Lower leg skin (tissue), 4 donors: ENCODE data around the gene IFT122. TPM values are rescaled to one million over a fixed set of nuclear protein-coding genes. Genes with fewer than 3 reads are reported as not detected.
"Not testable (repeated sequence)": the region's sequence is repeated elsewhere in the genome, so short reads cannot be mapped to it uniquely, and the experiment has no call there.

Experiments
- DNase-seq, 2 donors: peaks; one replicate each; pipeline ENCODE4 v3.0.0-alpha.2; 2019; ENCODE audit warnings: low spot score in 2 of 2
- H3K4me3 ChIP-seq: fragments of 200-600 bp; sonication (generic); 2 replicates; pipeline ENCODE4 v1.5.1; 2017; ENCODE audit warnings: mild to moderate bottlenecking, low read depth; ENCODE audit not compliant: poor library complexity, severe bottlenecking
- CTCF ChIP-seq, 3 donors: fragments of 450-650 bp; IDR thresholded peaks; one replicate each; pipeline ENCODE4 v1.5.1; 2016; ENCODE audit warnings: antibody characterized with exemption in 3 of 3, mild to moderate bottlenecking in 3 of 3, moderate library complexity in 2 of 3
- POLR2A ChIP-seq, 2 donors: fragments of 450-650 bp; IDR thresholded peaks; one replicate each; pipeline ENCODE4 v1.6.1; 2016 to 2017; ENCODE audit warnings: antibody characterized with exemption in 2 of 2, mild to moderate bottlenecking in 1 of 2, moderate library complexity in 1 of 2
- WGBS, 2 donors: methylation state at CpG; one replicate each; pipeline ENCODE4 v1.1.5; 2018; 5-methylcytosine and 5-hydroxymethylcytosine counted together
- intact Hi-C: fragments of 100-400 bp; cut with DNase I; formaldehyde crosslinking; loops from one replicate; pipeline ENCODE4 v1.15.0; 2023; ENCODE audit warnings: low total_unique reads
- total RNA-seq, 4 donors: library from RNA; depleted of rRNA; stranded (reverse); fragments of >200 nt; gene quantifications; one replicate each; pipeline ENCODE4 v1.1.0, GENCODE V29; 2016

The IFT122 gene
- total RNA-seq, 4 donors from 2014 or later, result 10.1 to 31.1 (median 22.5) TPM

GRCh38 chr3:129513705-129514104 is 73.7 kb downstream of the IFT122 start:
- TF ChIP-seq POLR2A (IDR thresholded peaks at IDR 0.05), result no peak
- TF ChIP-seq CTCF (IDR thresholded peaks at IDR 0.05), result no peak
- WGBS, 2 donors, result 89 to 93% methylated on average over 8 of the region's 8 CpGs
- intact Hi-C loops, result no loop called here
- H3K4me3 ChIP-seq, result no peak overlapping the region
- no peak for DNase-seq

DNA sequence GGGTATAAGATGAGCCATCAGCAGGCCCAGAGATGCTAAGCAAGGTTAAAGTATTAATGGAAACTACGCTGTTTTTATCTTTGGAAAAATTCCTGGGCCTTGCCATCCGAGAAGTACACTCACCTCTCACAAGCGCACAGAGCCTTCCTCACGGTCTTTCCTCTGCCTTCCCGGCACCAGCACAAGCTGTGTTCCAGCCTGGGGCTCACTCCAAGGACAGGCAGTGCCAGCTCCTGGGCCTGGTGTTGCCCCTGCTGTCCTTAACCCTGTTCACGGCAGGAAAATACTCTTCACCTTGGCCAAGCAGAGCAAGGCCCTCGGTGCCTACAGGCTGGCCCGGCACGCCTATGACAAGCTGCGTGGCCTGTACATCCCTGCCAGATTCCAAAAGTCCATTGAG is 74.1 kb downstream of the IFT122 start:
- no peak overlapping the region for H3K4me3 ChIP-seq
- intact Hi-C loops, result no loop called here
- WGBS, 2 donors, result 85 to 93% methylated on average over 10 of the region's 10 CpGs
- no peak for DNase-seq
- TF ChIP-seq CTCF (IDR thresholded peaks at IDR 0.05) (no peak), POLR2A (IDR thresholded peaks at IDR 0.05) (no peak)

GRCh38 chr3:129514563-129514962 is 74.5 kb downstream of the IFT122 start:
- no peak for DNase-seq
- intact Hi-C loops, result no loop called here
- H3K4me3 ChIP-seq, result no peak overlapping the region
- WGBS, 2 donors, result 91 to 95% methylated on average over 6 of the region's 6 CpGs
- no peak for TF ChIP-seq POLR2A (IDR thresholded peaks at IDR 0.05)

- intact Hi-C loops, H3K4me3 ChIP-seq, DNase-seq: not testable (repeated sequence)
- 92 to 94% methylated on average over 12 to 19 of the region's 25 CpGs for WGBS, 2 donors
These were observed 75.2 kb downstream of the IFT122 start for GRCh38 chr3:129515108-129515820.

- intact Hi-C loops, result not testable (repeated sequence)
- WGBS, 2 donors, result 87 to 93% methylated on average over 5 to 7 of the region's 7 CpGs
These were observed 75.9 kb downstream of the IFT122 start for GRCh38 chr3:129515821-129516432.

GRCh38 chr3:129517516-129517915 is 77.5 kb downstream of the IFT122 start:
- no peak overlapping the region for H3K4me3 ChIP-seq
- TF ChIP-seq CTCF (IDR thresholded peaks at IDR 0.05) (no peak), POLR2A (IDR thresholded peaks at IDR 0.05) (no peak)
- 83 to 85% methylated on average over 7 of the region's 7 CpGs for WGBS, 2 donors
- DNase-seq, result no peak
- intact Hi-C loops, result no loop called here

More at GRCh38 chr3:129515821-129516432, 75.9 kb downstream of the IFT122 start:
- H3K4me3 ChIP-seq, DNase-seq: not testable (repeated sequence)

- intact Hi-C loops, result no loop called here
- WGBS, 2 donors, result 64 to 94% methylated on average over 6 of the region's 8 CpGs
- TF ChIP-seq POLR2A (IDR thresholded peaks at IDR 0.05), result no peak
- H3K4me3 ChIP-seq, result no peak overlapping the region
- no peak for DNase-seq
These were observed 78.1 kb downstream of the IFT122 start for GRCh38 chr3:129518038-129518561.
